ENCODE data around the gene SCUBE1.

Gene SCUBE1

GRCh38 chr22:43188829-43189545 lies 154.2 kb downstream of the SCUBE1 start:
- no peak for DNase-seq

GRCh38 chr22:43187171-43188099 lies 155.7 kb downstream of the SCUBE1 start:
- DNase-seq = peak; percentile 94

GRCh38 chr22:43186272-43187170 lies 156.7 kb downstream of the SCUBE1 start, which contains the start of gene TTLL12:
TSS of gene TTLL12 (minus strand) at chr22:43187134. CDS start at chr22:43187069, 65 bp downstream.
- DNase-seq = peak; percentile 48

GRCh38 chr22:43185860-43186261 lies 157.3 kb downstream of the SCUBE1 start:
- DNase-seq = peak; percentile 27

GRCh38 chr22:43183496-43184277 lies 159.5 kb downstream of the SCUBE1 start:
- peak; percentile 27 for DNase-seq

DNA sequence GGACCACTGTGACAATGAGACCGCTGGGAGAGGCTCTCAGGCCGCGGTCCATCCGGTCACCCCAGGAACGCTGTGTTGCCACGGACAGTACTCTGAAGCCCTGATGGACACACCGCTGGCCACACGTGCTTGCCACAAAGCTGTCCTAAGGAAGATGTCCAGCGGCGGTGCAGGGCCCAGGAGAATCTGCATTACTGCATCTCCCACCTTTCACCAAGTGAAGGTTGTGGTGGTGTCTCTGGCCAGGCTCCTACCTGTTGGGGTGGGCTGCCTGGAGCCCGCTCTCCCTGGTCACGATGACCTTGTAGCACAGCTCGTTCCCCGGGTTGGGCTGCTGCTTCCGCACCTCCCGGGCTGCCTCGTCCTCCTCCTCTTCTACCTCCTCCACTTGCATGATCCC lies 160.4 kb downstream of the SCUBE1 start:
- no peak for DNase-seq

GRCh38 chr22:43182118-43182517 lies 161.1 kb downstream of the SCUBE1 start:
- no peak for DNase-seq

- no peak for DNase-seq
These were observed 161.7 kb downstream of the SCUBE1 start for GRCh38 chr22:43181321-43182076.

- no peak for DNase-seq
These were observed 162.5 kb downstream of the SCUBE1 start for GRCh38 chr22:43180670-43181069.

DNA sequence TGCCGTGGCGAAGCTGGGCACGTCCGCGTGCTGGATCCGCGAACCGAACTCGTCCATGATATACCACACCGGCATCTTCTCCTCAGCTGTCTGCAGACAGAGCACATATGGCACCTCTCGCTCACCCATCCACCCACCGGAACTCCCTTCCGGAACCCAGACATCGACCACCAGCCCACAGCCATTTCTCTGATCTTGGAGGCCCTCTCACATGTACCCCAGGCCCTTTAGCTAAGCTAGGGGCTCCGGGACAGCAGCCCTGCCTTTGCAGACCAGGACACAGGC lies 163.3 kb downstream of the SCUBE1 start:
- no peak for DNase-seq

GRCh38 chr22:43179146-43179910 lies 163.8 kb downstream of the SCUBE1 start:
- no peak for DNase-seq

- no peak for DNase-seq
These were observed 165.7 kb downstream of the SCUBE1 start for GRCh38 chr22:43177479-43177878.

DNA sequence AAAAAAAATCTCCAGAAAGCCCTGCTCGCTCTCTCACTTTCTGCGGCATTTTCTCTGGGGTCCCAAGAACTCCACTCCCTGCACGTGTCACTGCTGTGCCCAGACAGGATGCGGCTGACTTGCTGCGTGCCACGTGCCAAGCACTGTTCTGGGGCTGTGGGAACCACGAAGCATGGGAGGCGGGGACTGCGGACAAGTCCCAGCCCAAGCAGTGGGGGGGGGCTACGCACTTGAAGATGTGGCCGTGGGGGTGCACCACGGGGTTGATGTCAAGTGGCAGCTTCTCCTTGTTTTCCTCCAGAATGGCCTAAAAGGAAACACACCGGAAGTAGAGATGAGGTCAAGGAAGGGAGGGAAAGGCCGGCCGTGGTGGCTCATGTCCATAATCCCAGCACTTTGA lies 167.1 kb downstream of the SCUBE1 start:
- no peak for DNase-seq

DNA sequence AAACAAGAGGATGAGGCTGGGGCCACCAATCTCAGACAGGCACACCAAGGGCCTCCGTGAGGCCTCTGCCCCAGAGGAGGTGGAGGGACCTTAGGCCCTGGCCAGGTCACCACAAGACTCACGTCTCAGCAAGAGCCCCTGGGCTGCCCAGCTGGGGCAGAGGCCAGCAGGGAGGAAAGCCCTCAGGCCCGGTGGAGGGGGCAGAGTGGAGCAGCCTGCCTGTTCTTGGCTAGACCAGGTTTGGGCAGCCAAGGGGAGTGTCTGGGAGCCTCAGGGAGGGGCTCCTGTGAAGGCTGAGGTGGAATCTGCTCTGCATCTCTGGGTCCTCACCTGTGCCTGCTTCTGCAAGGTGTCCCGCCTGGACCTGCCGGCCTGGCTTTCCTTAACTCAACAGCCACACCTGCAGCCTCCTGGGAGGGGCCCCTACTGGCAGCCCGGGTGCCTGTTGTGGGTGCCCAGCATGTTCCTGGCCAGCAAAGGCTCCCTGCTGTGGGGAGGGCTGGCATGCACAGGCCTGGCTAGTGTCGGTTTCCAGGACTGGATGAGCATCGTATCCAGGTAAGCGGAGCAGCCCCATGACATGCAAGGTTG lies 168.1 kb downstream of the SCUBE1 start:
- DNase-seq = no peak

DNA sequence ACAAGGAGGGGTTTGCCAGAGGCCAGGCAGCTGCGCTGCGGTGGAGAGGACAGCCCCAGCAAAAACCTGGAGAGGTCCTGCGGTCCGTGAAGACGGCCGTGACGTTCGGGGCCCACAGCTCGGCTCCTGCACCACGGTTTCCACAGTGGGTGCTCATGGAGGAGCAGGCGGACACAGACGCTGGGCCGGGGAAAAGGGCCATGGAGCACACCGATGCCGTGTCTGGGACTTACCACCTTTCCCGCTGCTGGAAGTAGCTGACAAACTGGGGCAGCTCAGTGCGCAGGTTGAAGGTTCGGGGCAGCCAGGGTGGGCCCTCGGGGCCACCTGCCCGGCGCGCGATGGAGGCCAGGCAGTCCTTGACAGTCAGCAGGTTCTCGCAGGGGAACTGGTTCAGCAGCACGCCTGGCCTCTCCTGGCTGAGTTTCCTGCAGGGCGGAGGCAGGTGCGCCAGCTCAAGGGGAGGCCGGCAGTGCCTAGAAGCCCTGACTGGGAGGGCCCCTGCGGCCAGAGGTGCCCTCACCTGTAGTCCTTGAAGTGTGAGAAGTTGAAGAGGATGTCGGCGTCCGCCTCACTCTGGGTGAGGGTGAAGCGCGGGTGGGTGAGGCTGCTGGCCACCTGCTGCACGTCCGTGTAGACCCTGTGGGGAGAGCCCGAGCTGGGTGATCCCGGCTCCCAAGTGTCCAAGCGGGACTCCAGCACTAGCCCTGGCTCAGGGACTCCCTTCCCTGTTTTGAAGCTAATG lies 169.0 kb downstream of the SCUBE1 start:
- no peak for DNase-seq

DNA sequence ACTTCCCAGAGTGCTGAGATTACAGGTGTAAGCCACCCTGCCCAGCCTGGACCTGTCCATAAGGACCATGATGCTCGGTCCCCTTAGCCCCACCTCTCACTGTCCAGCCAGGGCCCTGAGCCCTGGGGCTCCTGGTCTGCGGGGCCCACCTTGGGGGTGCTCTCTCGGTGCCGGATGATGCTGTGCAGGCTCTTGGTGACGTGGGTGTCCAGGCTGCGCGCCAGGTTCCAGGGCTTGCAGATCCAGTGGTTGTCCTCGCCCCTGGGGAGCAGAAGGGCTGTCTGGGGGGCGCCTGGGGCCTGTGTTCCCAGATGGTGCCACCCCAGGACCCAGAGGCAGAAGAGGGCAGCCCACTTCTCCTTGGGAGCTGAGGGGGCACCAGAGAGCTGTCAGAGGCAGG lies 169.6 kb downstream of the SCUBE1 start:
- no peak for DNase-seq

DNA sequence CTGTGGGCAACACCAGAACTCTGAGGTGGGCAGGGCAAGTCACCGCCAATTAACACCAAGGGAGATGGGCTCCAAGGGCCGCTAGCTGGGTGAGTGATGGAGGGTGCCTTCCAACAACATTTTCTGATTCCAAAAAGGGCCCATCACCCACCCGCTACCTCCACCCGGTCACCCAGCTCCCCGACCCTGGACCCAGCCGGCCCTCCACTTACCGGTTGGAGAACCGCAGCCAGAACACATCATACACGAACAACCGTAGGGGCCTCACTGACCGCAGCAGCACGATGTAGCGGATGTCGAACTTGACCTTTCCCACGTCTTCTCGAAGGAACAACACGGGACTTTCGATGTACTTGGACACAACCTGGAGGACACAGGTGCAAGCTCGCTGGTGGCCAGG lies 171.0 kb downstream of the SCUBE1 start:
- DNase-seq = no peak

GRCh38 chr22:43171607-43172006 lies 171.6 kb downstream of the SCUBE1 start:
- DNase-seq = no peak

DNA sequence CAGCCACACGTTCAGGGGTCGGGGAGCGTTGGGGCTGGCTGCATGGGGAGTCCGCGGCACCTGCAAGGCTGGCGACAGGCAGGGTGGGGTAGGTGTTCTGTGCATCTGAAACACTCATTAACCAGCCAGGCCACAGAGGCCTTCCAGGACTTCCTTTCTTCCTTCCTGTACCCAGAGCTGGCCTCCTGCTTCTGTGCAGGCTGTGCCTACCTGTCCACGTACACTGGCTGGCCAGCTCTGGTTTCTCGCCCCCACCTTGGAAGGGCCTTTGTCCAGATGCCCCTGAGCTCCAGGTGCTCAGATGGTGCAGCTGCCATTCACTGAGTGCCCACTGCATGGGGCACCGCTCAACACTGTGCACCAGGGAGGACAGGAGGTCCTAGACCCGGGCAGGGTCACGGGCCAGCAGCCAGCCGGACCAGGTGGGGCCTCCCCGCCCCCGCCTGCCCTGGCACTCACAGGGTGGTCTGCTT lies 172.1 kb downstream of the SCUBE1 start:
- DNase-seq = no peak

DNA sequence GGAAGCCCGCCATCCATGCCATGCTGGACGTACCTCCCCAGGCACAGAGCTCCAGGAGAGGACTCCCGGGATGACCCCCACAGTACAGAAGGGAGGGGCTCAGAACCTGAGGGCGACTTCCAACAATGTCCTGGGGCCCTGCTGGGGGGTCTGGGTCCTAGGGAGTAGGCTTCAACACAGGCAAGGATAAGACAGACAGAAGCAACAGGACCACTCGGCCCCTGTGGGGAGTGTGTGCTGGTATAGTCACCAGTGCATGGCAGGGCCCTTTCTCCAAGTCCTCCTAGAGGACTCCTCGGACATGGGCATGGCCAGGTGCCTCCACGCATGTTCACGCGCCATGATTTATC lies 173.1 kb downstream of the SCUBE1 start:
- no peak for DNase-seq
